22Rv1 (cell line): ENCODE measurements around the gene DNAJC7.

Source experiments
- CTCF ChIP-seq: fragments of 450-650 bp; IDR thresholded peaks from 2 replicates; pipeline ENCODE4 v1.5.1; 2017; ENCODE audit warnings: mild to moderate bottlenecking
- ZFX ChIP-seq: fragments of 450-650 bp; IDR thresholded peaks from 2 replicates; pipeline ENCODE4 v1.6.1; 2017; ENCODE audit warnings: antibody characterized with exemption, borderline replicate concordance

GRCh38 chr17:42000413-42001133, 16.7 kb downstream of the DNAJC7 start:
- TF ChIP-seq CTCF (no peak), ZFX (no peak)
